SU-DHL-6 (cell line): ENCODE measurements around the gene OVCH1.

Experiments used
- H2AFZ ChIP-seq: fragments of 200-600 bp; sonication (generic); 2 replicates; pipeline ENCODE4 v1.6.1; 2014; ENCODE audit warnings: low read depth, mild to moderate bottlenecking, moderate library complexity, mixed read lengths, antibody characterized with exemption, low read length; ENCODE audit not compliant: severe bottlenecking
- H3F3A ChIP-seq: fragments of 200-600 bp; shearing (Covaris generic); 2 replicates; pipeline ENCODE4 v1.6.0; 2016; ENCODE audit warnings: antibody characterized with exemption, mild to moderate bottlenecking; ENCODE audit not compliant: insufficient read depth
- H3K27ac ChIP-seq: fragments of 200-600 bp; sonication (generic); 2 replicates; pipeline ENCODE4 v1.5.1; 2016; ENCODE audit warnings: low read depth, mild to moderate bottlenecking, low read length, moderate library complexity, mixed read lengths
- H3K27me3 ChIP-seq: fragments of 200-600 bp; sonication (generic), shearing (Covaris generic); 2 replicates; pipeline ENCODE4 v1.6.0; 2014; ENCODE audit warnings: mild to moderate bottlenecking, low read length
- H3K36me3 ChIP-seq: fragments of 200-600 bp; sonication (generic); 2 replicates; pipeline ENCODE4 v1.6.1; 2014; ENCODE audit warnings: mild to moderate bottlenecking, low read length, mixed read lengths
- H3K4me2 ChIP-seq: fragments of 300-600, 200-600 bp; shearing (Covaris generic), sonication (generic); 2 replicates; pipeline ENCODE4 v1.6.0; 2014; ENCODE audit warnings: low read length, low read depth, mild to moderate bottlenecking; ENCODE audit not compliant: poor library complexity, severe bottlenecking
- H3K4me3 ChIP-seq: fragments of 200-600 bp; sonication (generic); 2 replicates; pipeline ENCODE4 v1.5.1; 2014; ENCODE audit warnings: antibody characterized with exemption, low read length, mild to moderate bottlenecking, mixed read lengths; ENCODE audit not compliant: insufficient read depth, poor library complexity, severe bottlenecking
- H3K79me2 ChIP-seq: fragments of 200-600 bp; sonication (generic); 2 replicates; pipeline ENCODE4 v1.6.1; 2014; ENCODE audit warnings: mild to moderate bottlenecking, low read length, moderate library complexity; ENCODE audit not compliant: insufficient read depth
- H3K9ac ChIP-seq: fragments of 200-600 bp; sonication (generic); 2 replicates; pipeline ENCODE4 v1.7.0; 2014; ENCODE audit warnings: mild to moderate bottlenecking, low read length
- H3K9me2 ChIP-seq: fragments of 200-600 bp; sonication (generic); replicated peaks from 2 replicates; pipeline ENCODE4 v1.6.1; 2014; ENCODE audit warnings: low read length; ENCODE audit not compliant: insufficient read depth
- H3K9me3 ChIP-seq: fragments of 200-600 bp; sonication (generic); 2 replicates; pipeline ENCODE4 v1.6.1; 2014; ENCODE audit warnings: low read length, mixed read lengths; ENCODE audit not compliant: insufficient read depth
- H4K20me1 ChIP-seq: fragments of 200-600 bp; sonication (generic); 2 replicates; pipeline ENCODE4 v1.6.1; 2014; ENCODE audit warnings: low read depth, mild to moderate bottlenecking, antibody characterized with exemption, low read length, moderate library complexity, mixed read lengths
- EZH2phosphoT487 ChIP-seq: fragments of 200-600 bp; sonication (generic), shearing (Covaris generic); conservative IDR thresholded peaks from 2 replicates; pipeline ENCODE4 v1.6.1; 2018; ENCODE audit warnings: mild to moderate bottlenecking, antibody characterized with exemption, low read length, moderate library complexity, mixed read lengths
- TF ChIP-seq, protein P1 (sequence below): fragments of 200-600 bp; sonication (generic); IDR thresholded peaks from one replicate; pipeline ENCODE4 v1.5.1; 2017; ENCODE audit warnings: antibody characterized with exemption, mild to moderate bottlenecking, low read length, moderate library complexity; ENCODE audit not compliant: insufficient read depth, poor library complexity, severe bottlenecking

OVCH1 gene

DNA sequence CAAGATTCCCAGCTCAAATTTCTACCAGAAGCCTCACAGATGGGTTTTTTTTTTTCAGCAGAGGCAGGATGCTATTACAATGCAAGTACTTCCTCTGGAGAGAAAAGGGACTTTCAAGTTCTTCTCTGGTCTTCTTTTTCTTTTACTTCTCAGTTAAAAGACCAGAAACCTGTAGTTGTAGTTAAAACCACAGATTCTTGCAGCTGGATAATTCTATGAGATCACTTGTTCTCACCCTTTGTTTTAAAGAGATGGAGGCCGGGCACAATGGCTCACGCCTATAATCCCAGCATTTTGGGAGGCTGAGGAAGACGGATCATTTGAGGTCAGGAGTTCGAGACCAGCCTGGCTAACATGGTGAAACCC, 47.6 kb upstream of the OVCH1 start:
- no peak overlapping the region for H2AFZ ChIP-seq
- H3K27ac ChIP-seq, result no peak overlapping the region
- H4K20me1 ChIP-seq, result no peaks in the 10 kb centered on the region
- H3K4me2 ChIP-seq, result no peak overlapping the region
- no peaks in the 10 kb centered on the region for H3K79me2 ChIP-seq
- no peak overlapping the region for H3K4me3 ChIP-seq
- no peak for TF ChIP-seq EZH2phosphoT487
- TF ChIP-seq, protein P1, sequence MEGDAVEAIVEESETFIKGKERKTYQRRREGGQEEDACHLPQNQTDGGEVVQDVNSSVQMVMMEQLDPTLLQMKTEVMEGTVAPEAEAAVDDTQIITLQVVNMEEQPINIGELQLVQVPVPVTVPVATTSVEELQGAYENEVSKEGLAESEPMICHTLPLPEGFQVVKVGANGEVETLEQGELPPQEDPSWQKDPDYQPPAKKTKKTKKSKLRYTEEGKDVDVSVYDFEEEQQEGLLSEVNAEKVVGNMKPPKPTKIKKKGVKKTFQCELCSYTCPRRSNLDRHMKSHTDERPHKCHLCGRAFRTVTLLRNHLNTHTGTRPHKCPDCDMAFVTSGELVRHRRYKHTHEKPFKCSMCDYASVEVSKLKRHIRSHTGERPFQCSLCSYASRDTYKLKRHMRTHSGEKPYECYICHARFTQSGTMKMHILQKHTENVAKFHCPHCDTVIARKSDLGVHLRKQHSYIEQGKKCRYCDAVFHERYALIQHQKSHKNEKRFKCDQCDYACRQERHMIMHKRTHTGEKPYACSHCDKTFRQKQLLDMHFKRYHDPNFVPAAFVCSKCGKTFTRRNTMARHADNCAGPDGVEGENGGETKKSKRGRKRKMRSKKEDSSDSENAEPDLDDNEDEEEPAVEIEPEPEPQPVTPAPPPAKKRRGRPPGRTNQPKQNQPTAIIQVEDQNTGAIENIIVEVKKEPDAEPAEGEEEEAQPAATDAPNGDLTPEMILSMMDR, result no peak
- no peaks in the 10 kb centered on the region for H3K27me3 ChIP-seq
- H3K9ac ChIP-seq, result no peak overlapping the region
- H3F3A ChIP-seq, result no peaks in the 10 kb centered on the region
- no peaks in the 10 kb centered on the region for H3K9me3 ChIP-seq
- H3K36me3 ChIP-seq, result no peaks in the 10 kb centered on the region
- no peaks in the 10 kb centered on the region for H3K9me2 ChIP-seq

DNA sequence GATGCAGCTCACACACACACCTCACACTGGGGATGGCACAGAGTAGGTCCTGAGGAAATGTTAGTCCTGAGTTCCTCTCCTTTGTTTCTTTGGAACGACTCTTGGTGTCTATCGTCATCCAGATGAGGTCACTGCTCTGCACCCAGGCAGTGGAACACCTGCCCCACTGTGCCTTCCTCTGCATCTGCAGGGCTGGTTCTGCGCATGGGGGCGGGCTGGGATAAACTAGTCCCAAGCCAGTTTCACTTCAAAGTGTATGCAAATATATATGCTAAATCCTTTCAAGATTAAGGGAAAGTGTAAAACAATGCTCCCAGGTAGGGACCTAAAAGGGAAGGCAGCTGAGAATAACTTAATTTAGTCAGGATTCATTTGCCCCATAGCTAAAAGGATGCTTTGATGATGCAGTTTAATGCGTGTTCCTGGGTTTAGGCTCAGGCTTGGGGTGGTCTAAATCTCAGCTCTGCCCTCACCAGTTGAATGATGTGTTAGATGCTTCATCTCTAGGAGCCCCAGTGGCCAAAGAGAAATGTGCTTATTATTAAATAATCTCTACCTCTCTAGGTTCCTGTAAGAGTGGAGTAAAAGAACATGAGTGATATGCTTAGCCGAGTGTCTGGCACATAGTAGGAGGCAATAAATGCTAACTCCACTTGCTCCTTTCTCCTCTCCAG, 47.1 kb upstream of the OVCH1 start:
- Histone ChIP-seq H3K4me3 (no peak overlapping the region), H3K9me2 (no peaks in the 10 kb centered on the region), H2AFZ (no peak overlapping the region), H4K20me1 (no peaks in the 10 kb centered on the region), H3K27me3 (0 out of 2 replicates have a peak, but pooled peaks cover 3% of the 10 kb centered on the region), H3K9ac (no peak overlapping the region), H3K27ac (no peak overlapping the region), H3K9me3 (no peaks in the 10 kb centered on the region), H3F3A (no peaks in the 10 kb centered on the region), H3K79me2 (no peaks in the 10 kb centered on the region), H3K36me3 (no peaks in the 10 kb centered on the region), H3K4me2 (no peak overlapping the region)
- TF ChIP-seq EZH2phosphoT487, result no peak
- TF ChIP-seq, protein P1, result no peak

GRCh38 chr12:29543036-29543435, 45.5 kb upstream of the OVCH1 start:
- no peak overlapping the region for H3K27ac ChIP-seq
- H3K4me3 ChIP-seq, result no peak overlapping the region
- H3K79me2 ChIP-seq, result no peaks in the 10 kb centered on the region
- no peak overlapping the region for H2AFZ ChIP-seq
- no peaks in the 10 kb centered on the region for H3K36me3 ChIP-seq
- no peaks in the 10 kb centered on the region for H3F3A ChIP-seq
- TF ChIP-seq, protein P1, result no peak
- TF ChIP-seq EZH2phosphoT487, result no peak
- no peaks in the 10 kb centered on the region for H4K20me1 ChIP-seq
- no peak overlapping the region for H3K9ac ChIP-seq
- 0 out of 2 replicates have a peak, but pooled peaks cover 3% of the 10 kb centered on the region for H3K27me3 ChIP-seq
- no peak overlapping the region for H3K4me2 ChIP-seq
- no peaks in the 10 kb centered on the region for H3K9me2 ChIP-seq
- no peaks in the 10 kb centered on the region for H3K9me3 ChIP-seq
